ENCODE measurements around the gene TMEM141.
"Not testable (repeated sequence)": the region's sequence is repeated elsewhere in the genome, so short reads cannot be mapped to it uniquely, and the experiment has no call there.

Gene TMEM141

DNA sequence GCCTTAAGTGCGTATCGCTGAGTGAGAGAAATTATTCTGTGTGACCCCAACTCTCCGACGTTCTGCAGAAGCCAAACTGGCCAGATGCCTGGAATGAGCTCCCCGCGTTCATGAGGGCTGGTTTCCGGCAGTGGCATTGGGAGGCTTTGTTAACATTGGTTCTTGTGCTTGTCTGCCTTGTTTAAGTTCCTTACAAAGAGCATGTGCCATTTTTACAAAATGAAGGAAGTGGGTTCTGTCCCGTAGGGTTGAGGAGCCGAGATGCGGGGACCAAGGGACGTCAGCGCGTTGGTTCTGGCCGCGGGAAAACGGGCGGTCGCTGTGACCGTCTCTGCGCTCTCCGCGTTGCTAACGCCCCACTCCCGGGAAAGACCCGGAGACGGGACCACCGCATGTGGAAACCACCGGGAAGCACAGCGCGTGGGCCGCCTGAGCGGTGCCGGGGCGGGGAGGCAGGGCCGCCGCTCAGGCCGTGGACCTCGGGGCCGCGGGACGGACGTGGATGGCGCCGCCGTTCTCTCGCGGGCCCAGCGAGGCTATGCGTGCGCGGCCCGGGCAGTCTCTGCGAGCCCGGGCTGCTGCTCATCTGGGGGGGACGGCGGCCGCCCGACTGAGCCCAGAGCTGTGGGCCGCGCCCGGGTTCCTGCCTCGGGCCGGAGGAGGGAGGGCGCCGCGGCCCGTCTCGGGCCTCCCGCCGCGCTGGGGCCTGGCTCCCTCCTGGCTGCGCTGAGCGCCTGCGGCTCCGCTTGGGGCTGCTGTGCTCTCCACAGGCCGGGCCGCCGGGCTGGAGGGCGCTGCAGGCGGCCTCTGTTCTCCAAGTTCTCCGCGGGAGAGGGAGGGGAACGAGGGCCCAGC, 30.1 kb downstream of the TMEM141 start:
- DNase-seq, result peak; percentile 24

DNA sequence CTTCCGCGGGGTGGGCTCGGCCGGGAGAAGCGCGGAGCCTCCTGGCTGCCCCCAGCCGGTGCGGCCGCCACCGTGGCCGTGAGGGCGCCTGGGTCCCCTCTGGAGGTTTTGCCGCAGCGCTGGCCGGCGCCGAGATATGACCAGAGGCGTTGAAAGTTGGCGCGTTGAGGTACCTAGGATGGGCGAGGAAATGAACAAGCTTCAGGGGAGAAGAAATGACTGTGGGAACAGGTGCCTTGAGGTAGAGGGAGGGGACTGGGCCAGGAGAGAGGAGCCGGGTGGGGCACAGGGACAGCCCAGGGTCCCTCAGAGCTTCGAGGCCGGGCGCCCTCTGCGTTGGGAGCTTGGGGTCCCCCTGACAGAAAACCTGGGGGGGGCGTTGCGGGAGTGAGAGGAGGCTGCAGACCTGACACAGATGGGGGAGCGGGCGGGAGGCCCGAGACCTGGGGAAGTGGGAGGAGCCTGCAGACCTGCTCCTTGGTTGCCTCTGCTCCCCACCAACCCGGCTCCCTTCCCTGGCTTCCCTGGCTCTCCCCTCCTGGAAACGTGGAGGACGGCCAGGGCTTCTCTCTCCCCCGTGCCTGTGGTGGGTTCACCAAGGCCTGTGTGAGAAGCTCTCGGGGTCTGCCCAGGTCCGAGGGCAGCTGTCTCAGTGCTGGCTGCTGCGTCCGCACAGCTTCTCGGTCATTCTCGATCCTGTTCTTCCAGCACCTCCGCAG, 30.8 kb downstream of the TMEM141 start:
- no peak for DNase-seq

DNA sequence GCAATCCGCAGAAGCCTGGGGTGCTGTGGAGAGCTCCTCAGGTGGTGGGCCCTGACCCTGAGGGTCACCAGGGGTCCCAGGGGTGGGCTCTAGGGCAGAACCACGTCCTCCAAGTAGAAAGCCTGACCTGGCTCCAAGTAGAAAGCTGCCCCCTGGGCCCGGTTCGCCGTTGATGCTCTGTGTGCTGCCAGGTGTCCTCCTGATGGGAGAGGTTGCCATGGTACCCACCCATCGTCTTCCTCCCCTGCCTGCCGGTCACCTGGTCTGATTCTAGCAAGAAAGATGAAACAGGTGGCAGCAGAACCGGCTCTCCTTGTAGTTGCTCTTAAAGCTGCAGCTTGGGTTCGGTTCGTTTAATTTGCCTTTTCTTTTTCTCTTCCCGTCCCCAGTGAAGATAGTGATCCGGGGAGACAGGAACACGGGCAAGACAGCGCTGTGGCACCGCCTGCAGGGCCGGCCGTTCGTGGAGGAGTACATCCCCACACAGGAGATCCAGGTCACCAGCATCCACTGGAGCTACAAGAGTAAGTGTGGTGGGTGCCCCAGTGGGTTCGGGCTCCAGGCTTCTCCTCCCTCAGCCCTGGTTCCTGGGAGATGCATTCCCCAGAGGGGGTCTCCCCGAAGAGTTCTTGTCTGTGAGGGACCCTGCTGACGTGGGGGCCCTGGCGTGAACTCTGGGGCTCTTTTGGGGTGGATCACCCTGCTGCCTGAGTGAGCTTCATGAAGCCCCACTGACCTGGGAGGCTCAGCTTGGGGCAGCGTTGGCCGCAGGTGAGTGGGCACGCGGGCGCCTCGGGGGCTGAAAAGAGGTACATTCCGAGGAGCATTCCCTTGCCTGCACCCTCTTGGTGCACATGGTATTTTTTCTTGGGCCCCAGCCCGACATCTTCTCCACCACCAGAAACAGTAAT, 32.2 kb downstream of the TMEM141 start:
- DNase-seq, result no peak

DNA sequence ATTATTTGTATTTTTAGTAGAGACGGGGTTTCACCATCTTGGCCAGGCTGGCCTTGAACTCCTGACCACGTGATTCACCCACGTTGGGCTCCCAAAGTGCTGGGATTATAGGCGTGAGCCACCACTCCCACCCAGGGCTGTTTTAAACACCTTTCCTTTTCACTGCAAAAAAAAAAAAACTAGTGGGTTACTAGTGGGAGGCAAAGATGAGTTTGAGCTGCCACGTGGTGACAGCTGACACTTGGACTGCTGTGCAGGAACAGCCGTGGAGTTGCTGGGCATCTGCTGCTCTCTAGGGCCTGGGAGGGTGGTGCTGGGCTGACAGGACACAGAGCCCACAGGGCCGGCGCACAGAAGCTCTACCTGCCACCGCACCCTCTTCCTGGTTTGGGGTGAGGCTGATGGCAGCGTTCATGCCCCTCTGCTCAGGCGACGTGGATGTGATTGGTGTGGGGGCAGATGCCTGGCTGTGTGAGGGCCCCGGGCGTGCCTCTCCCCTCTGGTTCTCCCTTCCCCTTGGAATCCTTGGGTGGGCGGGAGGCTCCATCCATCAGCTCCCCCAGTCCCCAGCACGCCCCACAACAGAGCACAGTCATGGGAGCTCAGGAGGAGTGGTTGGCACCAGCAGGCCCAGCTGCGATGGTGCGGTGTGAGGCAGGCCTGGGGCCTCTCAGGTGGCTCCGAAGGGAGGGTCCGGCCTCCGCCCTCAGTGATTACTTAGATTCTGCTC, 33.5 kb downstream of the TMEM141 start:
- DNase-seq, result no peak

DNA sequence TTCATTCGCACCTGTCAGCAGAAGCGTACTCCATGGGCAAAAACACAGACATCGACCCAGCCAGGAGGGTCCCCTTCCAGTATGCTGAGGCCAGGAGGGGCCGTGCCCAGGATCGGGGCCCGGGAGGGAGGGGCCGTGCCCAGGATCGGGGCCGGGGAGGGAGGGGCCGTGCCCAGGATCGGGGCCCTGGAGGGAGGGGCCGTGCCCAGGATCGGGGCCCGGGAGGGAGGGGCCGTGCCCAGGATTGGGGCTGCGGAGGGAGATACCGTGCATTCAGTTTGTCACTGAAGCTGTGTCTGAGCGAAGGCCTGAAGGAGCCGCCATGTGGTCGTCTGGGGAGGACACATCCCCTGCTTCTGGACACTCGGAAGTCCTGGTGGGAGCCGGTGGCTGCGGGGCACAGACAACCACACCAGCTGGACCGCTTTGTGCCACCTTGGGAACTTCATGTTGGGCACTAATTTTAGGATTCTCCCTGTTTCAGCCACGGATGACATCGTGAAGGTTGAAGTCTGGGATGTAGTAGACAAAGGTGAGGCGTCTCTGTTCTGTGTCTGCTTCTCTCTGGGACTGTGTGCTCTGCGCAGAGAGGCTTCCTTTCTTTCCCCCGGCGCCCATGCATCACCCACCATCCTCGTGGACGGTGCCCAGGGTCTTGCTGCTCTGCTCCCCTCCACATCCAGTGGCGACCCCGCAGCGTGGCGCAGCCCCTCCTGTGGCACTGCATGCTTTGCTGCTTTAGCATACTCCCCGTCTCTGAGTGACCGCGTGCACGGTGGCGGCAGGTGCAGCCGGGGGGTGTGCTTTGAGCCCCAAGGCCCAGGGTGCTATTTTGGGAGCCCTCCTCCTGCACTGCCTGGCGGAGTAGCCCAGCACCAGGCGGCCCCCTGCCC, 34.4 kb downstream of the TMEM141 start:
- no peak for DNase-seq

DNA sequence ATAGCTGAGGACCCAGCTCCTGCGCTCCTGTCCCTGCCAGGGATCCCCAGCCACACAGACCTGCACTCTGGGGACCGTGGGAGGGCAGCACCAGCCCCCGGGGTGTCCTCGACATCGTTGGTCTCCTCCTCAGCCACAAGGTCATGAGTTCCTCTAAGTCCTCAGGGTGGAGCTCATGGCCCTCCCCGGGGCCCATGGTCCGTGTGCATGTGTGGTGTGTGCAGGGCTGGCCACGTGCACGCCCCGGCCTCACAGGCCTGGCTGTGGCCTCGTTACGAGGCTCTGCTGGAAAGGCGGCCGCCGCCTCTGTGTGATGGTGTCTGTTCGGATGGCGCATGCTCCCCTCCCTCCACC, 35.0 kb downstream of the TMEM141 start:
- DNase-seq, result no peak

DNA sequence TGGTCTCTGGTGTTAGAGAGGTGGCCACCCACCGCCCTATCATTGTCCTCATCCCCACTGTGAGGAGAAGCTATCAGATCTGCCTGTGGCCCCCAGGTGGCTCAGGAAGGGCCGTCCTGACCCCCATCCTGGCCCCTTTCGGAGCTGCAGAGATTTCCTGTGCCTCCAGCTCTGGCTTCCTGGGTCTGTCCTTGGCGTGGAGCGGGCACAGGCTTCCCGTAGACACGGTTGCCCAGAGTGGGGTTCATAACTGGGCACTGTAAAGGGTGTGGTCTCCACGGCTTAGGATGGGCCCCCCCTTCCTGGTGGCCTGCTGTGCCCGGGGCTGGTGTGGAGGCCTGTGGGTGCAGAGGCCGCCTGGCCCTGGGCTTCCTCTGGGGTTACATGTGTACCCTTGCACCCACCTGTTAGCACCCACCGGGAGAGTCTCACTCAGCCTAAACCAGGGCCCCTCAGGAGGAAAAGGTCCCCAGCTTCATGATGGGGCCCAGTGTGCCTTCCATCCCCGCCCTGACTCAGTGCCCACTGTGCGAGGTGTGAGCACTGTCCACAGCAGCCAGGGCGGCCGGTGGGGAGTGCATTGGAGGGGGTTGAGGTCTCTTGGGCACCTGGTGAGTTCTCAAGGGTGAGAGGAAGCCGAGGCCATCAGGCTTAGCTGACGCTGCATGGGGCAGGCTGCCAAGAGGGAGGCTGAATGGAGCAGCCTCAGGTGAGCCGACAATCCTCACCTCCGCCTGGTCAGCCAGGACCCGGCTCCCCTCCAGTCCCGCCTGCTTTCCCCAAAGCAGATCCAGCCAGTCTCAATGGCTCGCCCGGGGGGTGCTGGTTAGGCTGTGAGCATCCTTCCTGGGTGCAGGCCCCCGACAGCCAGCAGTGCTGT, 35.8 kb downstream of the TMEM141 start:
- DNase-seq, result no peak

DNA sequence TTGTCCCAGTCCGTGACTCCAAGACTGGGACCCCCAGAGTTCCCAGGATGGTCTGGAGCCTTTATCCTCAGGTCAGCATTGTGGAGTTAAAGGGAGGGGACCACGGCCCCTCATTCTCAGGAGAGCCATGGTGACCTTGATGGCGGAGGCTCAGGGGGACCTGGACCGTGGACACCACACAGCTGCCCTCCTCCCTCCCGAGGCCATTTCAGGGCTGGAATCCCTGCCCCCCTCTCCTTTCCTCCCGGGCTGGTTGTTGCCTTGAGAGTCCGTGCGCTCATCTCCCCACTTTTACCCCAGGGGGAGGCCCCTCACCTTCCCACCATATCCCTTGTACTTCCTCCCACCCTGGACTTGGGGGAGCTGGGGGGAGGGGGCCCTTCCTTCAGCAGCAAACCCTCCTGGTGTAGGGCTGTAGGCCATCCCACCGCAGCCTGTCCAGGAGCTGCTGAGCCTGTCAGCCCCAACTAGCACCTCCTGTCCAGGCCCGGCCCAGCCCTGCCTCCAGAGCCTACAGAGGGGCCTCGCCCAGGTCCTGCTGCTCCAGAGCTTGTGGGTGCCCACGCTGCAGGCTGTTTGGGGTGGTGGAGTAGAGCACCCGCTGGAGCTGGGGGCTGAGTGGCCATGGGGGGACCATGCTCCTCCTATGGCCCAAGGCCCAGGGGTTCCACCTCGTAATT, 36.8 kb downstream of the TMEM141 start:
- no peak for DNase-seq

DNA sequence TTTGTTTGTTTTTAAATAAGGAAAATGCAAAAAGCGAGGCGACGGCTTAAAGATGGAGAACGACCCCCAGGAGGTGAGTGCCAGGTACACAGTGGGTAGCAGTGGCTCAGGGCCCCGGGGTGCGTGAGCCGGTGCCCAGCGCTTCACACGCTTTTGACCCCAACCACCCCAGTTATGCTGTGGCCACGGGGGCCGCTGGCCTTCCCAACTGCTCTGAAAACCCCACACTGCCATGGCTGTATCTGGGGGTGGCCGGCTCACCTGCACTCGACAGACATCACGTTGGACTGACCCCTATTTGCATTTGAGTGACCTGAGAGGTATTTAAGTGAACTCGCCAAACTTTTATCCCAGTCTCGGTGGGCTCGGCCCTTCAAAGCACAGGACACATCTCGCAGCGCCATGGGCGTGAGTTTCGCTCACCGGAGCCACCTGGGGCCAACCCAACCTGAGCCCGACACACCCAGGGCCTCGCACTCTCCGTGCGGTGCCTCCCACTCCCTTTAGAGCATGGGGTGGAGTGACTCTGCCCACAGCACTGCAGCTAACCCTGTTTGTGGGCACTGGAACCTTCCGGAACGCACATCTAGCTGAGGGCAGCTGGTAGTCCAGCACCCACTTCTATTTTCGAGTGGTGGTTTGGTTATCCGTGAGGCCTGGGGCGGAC, 37.5 kb downstream of the TMEM141 start:
- DNase-seq, result no peak

DNA sequence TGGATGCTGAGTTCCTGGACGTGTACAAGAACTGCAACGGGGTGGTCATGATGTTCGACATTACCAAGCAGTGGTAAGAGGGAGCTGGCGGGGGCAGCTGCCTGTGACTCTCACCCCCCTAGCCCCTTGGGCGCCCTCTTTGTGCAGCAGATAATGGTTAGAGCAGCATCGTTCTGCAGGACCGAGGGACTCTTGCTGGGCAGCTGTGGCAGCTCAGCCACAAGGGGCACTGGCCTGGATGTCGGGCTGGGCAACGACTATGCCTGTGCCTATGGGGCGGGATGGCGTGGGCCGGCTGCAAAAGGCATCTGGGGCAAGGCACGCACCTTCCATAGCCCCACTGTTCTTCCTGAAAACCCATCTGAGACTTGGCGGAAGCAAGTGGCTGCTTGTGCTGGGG, 38.3 kb downstream of the TMEM141 start:
- no peak for DNase-seq

DNA sequence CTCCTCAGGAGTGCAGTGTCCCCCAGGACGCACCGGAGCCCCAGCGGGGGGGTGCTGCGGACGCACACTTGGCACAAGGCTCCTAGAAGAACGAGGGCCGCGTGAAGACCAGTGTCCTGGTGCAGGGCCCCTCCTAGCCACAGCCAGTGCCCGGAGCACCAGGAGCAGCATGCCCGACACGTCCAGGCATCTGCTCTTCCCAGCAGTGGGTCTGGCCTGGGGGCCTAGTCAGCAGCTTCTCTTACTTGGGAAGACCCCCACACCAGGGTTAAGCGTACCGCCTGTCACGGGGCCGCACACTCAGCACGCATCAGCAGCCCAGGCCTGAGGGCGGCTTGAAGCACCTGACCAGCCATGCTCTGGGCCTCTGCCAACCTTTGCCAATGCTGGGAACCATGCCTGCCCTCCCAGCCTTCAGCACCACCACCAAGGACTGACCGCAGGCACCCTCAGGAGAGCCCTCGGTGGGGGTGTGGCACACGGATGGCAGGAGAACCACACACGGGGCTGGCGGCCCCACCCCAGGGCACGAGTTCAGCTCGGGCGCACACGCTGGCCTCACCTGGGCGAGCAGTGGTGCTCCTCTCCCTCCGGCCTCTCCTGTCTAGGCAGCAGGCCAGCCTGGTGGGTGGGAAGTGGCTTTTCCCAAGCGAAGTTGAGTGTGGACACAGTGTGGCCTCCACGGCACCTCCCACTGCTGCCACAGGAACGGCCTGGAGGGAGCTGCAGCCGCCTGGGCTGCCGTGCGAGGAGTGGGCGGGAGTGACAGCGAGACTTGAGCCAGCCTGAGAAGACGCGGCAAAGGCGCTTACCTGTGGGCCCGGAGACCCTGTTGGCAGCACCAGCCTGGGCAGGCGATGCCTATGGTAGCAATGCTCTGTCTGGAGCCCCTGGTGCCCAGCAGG, 39.1 kb downstream of the TMEM141 start:
- DNase-seq, result no peak

DNA sequence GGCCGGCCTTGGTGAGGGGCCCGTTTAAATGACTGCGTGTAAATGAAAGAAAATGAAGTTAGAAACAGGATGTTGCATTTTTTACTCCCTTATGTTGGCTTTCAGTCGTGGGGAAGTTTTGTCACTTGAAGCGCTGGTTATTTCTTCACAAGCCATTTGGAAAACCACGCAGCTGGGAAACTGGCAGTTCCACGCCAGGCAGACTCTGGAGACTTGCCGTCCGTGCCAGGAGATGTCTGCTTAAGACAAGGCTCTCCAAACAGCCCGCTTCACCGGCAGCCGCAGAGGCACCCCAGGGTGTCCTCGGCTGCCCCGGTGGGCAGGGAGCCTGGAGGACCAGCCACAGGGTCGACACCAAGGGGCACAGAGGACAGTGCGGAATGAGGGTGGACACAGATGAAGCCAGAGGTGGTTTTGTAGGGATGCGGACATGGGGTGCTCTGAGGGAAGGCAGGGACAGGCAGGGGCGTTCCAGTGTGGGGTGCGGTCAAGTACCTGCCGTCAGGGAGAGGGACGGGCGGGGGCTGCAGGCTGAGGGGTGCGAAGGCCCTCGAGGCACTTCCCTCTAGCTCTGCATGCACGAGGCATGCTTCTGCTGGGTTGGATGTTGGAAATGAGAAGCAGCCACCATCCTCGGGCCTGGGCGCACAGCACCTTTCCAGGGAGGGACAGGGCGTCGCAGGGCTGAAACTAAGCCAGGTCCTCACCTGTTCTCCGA, 40.0 kb downstream of the TMEM141 start:
- no peak for DNase-seq

DNA sequence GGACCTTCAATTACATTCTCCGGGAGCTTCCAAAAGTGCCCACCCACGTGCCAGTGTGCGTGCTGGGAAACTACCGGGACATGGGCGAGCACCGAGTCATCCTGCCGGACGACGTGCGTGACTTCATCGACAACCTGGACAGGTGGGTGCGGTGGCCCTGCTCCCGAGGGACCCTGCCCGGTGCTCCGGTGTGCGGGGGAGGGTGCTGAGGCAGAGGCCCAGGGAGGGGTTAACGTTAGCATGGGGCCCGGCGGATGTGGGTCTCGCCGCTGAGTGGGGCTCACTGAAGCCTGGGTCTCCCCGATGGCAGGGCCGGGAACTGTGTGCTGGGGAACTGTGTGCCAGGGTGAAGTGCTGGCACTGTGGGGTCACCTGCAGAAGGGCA, 40.6 kb downstream of the TMEM141 start:
- DNase-seq, result no peak

DNA sequence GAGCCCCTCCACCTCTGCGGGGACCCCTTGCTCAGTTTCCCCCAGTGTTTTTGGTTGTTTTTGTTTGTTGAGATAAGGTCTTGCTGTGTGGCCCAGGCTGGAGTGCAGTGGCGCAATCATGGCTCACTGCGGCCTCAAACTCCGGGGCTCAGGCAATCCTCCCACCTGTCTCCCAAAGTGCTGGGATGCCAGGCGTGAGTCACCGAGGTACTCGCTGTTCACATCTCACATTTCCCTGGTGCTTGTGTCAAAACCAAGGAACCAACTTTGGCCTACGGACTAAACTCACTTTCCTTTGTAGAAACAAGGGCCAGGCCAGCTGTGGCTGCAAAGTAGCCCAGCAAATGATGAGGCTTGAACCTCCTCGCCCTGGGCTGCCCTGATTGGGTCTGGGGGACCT, 41.4 kb downstream of the TMEM141 start:
- no peak for DNase-seq

DNA sequence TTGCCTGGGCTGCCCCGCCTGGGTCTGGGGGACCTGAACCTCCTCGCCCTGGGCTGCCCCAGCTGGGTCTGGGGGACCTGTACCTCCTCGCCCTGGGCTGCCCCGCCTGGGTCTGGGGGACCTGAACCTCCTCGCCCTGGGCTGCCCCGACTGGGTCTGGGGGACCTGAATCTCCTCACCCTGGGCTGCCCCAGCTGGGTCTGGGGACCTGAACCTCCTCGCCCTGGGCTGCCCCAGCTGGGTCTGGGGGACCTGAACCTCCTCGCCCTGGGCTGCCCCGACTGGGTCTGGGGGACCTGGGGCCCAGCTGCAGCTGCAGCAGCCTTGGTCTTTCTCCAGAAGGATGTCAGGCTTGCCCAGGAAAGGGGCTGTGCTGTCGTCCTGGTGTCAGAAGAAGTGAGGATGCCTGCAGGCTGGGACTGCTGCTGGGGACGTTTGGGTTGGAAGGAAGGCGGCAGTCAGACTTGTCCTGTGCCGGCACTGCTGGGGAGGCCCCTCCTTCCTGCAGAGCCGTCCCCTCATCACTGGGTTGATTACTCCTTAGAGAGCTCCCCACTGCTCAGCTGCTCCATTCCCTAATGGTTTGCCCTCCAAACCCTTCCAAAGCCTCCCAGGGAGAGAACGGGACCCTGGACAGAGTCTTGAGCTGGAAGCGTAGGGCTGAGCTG, 42.4 kb downstream of the TMEM141 start:
- DNase-seq, result not testable (repeated sequence)

DNA sequence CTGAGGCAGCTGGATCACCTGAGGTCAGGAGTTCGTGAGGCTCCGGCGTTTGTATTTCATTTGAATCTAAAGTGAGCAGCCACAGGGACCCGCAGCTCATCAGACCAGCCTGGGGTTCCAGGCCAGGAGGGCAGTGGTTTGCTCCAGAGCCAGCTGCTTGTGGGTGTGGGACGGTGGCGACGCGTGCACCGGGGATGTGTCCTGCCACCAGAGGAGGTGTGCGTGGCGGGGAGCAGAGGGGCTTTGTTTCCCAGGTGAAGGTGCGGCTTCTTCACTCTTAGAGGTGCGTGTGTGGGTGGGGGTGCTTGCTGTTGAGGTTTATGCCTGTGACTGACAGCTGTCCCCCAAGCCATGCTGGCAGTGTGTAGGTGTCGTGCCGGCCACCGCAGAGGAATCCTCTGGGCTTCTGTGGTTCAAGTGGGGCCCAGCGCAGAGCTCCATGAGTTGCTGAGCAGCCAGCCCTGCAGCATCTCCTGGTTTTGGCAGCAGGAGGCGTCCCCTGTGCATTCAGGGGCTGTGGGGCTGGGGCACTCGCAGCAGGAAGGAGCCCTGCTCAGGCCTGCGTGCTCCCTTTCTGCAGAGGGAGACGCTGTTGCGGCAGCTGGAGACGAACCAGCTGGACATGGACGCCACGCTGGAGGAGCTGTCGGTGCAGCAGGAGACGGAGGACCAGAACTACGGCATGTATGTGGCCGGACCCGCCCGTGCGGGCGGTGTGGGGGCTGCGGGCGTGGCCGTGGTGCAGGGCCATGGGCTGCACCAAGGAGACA, 44.2 kb downstream of the TMEM141 start:
- no peak for DNase-seq
